NCI-H2171 (cell line): ENCODE data around the gene CALM1.

ENCODE experiments used
- DNase-seq: peaks from one replicate; lab custom pipeline; 2025; lab: John Stamatoyannopoulos, UW

CALM1 gene

DNA sequence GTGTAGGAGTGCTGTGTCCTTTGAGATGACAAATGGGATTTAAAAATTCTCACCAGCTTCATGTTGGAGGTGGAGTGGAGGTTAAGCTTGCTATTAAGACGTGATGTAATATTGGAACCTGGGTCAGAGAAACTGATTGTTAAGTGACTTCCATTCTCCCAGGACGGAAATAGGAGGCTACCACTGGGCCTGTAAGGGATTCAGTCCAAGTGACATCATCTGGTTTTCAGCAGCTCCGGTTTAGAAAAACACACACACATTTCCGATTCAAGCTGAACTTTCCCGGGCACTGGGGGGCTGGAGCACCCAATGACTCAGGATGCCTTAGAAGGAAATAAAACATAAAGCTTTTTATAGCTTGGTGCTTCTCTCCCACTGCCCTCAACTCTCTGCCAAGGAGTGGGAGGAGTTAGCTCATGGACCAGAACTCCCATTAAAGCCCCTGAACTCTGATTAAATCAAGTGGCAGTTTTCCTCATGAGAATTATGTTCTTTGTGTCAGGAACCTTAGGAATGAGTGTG lies 12.4 kb downstream of the CALM1 start:
- DNase-seq, result no peak

DNA sequence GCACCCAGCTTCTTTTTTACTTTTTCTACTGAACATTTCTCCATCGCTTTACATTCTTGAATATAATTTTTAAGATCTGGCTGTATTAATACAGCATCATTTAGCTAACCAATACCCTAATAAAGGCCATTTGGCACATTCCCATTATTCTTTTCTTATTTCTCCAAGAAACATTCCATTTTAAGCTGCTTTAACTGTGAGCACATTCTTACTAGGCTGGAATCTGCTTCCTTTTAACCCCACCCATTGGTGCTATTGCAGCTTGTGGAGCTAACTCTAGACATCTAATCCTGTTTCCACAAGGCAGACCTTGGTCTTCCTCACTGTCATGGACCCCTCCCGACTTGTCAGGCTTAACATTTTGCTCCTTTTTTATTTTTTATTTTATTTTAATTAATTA lies 15.2 kb downstream of the CALM1 start:
- DNase-seq, result no peak

DNA sequence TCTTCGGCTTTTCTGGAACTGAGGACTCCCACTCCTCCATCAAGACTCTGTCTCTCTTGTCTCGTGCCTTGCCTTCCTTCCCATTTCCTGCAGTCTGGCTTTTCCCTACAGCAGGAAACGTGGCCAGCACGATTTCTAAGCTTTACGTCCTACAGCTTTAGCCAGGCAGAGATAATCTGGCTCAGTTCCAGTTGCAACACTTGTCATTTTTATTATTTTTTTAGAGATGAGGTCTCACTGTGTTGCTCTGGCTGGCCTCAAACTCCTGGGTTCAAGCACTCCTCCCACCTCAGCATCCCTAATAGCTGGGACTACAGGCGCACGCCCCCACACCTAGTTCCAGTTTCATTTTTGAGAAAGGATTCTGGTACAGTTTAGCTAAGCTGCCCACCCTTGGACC lies 19.9 kb downstream of the CALM1 start:
- DNase-seq, result no peak

DNA sequence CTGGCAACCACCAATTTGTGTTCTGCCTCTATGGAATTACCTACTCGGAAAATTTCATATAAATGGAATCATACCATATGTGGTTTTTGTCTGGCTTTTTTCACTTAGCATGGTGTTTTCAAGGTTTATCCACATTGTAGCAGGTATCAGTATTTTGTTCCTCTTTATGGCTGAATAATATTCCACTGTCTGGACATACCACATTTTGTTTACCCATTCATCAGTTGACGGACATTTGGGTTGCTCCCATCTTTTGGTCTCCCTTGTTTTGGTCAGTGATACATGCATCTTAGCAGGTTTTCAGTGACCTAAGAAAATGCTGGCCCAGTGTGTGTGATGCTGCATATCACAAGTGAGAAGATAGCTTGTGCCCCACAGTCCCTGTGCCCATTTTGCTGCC lies 21.2 kb downstream of the CALM1 start:
- DNase-seq, result no peak

DNA sequence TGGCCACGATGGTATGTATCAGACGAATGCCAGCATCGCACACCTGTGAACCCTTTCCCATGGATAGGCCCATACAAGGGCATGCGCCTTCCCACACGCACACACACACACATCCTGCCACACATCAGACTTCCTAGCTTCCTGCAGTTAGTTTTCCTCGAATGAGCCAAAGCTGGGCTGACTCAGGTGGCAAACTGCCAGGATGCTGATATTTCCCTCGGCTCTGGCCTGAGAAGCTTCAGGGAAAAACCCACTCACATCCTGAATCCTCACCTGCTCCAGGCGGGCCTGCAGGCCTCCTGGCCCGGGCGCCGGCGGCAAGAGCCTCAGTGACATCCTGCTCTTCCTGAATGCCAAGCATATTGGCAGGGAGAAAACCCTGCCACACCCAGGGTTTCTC lies 22.4 kb downstream of the CALM1 start:
- peak; percentile 49 for DNase-seq

DNA sequence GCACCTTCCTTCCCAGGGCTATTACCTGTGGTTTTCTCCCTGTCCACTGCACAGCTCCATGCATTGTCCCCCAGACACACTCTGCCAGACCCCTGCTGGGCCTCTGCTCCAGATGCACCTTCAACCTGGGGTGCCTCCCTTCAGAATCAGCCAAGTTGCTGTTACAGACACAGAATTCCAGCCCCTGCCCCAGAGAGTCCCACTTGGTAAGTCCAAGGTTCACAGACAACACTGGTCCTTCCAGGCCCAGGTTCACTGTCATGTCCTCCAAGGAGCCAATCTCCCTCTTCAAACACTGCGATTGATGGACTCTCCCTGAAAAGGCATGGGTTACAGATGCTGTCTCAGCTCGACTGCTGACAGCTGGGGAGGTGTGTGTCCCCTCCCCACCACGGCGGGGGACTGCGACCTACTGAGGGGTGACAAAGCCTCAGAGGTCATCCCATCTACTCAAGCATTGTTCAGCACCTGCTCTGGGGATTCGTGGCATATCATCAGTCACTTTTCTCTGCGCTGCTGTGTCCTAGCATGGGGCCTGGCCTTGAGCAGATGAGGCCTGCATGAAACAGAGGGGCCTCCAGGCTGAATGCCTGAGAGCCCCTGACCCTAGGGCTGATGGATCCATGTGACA lies 24.3 kb downstream of the CALM1 start:
- no peak for DNase-seq

DNA sequence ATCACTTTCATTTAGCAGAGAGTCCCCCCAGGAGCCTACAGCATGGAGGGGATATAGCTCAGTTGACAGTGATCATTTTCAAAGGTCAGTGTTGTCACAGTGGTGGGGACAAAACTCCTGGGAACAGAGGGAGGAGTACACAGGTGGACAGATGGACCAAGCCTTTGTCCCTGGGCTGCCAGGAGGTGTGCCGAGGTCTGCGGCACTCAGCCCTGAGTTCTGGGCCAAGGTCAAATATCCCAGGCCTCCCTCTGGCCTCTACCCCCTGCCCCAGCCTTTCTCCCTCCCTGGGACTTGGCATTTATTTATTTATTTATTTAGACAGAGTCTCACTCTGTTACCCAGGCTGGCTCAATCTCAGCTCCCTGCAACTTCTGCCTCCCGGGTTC lies 24.8 kb downstream of the CALM1 start:
- DNase-seq, result no peak

DNA sequence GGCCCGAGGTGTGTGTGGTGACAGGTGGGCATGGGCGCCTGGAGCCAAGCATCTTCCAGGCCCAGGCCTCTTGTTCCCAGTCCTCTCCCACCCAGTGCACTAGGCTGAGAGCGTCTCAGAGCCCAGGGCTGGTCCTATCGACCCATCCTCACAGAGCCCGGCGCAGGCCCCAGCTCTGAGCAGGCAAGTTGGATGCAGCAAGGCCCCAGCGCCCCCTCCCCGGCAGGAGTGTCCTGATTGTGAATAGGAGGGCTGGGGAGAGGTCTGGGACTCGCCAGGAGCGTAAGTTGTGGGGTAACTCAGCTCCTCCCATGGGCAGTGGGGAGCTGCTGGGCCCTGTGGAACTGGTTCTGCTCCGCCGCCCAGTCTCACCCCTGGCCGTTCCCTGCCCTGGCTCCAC lies 26.3 kb downstream of the CALM1 start:
- DNase-seq, result no peak

DNA sequence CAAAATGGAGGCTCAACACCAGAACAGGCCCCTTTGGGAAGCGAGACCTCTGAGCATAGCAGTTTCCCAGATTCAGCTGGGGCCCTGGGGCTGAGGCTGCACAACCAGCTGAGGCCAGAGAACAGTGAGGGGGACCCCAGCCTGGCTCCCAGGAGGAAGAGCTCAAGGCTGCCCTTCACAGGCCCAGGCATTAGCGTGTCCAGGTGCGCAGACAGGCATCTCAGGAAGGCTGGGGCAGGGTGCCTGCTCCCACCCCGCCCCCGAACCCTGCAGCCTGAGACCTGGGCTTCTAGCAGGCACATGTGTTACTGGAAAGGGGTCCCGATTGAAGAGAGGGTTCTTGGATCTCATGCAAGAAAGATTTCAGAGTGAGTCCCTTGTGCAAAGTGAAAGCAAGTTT lies 27.2 kb downstream of the CALM1 start:
- no peak for DNase-seq

DNA sequence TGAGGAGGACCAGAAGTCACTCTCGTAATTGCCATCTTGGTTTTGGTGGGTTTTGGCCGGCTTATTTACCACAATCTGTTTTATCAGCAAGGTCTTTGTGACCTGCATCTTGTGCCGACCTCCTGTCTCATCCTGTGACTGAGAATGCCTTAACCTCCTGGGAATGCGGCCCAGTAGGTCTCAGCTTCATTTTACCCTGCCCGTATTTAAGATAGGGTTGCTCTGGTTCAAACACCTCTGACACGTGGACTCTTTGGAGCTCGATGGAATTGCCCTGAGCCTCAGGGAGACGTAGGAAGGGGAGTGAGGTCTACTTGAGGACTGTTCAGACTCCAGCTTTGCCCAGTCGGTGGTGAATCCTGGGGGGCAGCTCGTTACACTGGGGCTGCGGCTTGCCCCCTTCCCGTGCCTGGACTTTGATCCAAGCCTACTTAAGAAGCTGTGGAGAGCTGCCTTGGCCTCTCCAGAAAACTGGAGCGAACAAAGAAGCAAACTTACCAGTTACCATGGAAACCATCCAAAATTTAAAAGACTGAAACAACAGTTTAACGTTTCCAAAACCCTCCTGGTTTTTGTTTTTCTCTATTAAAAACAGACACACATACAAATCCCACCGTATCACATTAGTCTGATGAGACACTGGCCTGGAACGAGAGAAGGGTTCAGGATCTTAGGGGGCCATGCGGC lies 28.0 kb downstream of the CALM1 start:
- no peak for DNase-seq

DNA sequence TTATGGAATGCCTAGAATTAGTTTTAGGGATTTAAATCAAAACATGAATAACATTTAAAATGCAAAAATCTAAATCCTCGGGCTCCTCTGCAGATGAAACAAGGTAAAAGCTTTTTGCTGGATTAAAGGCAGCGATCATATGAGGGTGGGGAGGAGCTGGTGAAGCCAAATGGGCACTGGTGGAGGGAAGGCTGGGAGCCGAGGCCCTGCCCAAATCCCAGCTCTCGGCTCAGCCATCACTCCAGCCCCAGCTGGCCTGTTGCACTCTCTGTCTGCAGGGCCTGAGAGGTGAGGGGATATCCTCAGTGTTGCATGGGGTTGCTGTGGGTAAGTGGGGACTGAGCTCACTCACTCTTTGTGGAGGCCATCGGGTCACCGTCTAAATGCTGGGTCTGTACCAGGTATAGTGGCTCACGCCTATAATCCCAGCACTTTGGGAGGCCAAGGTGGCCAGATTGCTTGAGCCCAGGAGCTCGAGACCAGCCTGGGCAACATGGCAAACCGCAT lies 28.6 kb downstream of the CALM1 start:
- no peak for DNase-seq

DNA sequence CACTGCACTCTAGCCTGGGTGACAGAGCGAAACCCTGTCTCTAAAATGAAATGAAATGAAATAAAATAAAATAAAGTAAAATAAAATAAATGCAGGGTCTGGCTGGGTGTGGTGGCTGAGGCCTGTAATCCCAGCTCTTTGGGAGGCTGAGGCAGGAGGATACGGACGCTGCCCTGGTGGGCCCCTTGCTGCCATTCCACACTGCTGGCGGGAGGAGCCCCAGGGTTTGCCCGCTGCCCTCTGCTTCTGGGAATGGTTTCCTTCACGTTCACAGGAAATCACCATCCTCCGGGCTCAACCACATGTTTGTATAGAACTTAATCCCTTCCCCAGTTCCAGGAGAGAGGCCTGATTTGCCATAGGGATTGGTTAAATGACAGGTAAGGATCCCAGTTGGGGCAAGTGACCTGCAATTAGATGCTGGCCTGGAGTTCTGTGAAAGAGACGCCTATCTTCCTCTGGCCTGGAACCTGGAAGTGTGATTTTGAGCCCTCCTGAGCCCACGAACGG lies 29.3 kb downstream of the CALM1 start:
- DNase-seq, result no peak

DNA sequence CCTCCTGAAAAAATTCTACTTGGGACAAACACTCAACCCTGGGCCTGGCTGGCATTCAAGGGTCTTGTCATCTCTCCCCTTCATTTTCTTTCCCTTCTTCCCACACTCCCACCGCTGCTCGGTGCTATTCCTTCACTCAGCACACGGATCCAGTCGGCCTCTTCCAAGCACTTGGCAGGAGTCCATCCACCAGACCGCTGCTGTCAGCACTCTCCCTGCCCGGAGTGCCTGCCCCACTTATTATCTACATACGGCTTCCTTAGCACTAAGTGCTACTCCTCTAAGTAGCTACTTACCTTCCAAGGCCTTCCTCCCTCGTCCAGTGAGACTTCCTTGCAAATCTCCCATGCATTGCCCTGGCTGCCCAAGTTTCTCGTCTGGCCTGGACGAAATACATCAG lies 29.8 kb downstream of the CALM1 start:
- no peak for DNase-seq

DNA sequence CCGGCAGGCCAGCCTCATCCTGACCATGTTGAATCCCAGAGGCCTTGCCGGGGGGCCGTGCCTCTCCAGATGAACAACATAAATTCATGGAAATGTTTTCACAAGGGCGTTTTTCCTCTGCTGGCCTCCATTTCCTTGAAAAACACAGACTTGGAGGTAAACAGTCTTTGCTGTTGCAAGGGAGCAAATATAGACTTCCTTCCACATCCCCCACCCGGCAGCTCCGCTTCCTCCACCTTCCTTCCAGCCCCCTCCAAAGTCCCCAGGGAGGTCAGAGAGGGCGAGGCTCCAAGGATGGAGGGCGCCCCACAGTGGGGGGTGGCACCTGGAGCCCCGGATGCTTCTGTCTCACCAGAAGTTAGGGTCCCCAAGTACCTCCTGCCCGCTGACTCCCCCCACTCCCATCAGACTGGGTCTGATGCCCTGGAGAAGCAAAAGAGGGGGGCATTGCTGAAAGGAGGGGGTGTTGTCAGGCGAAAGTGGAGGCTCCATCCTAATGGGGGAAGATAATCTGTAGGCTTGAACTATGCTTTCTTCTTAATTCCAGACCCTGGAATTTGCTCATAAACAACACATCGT lies 31.1 kb downstream of the CALM1 start:
- peak; percentile 51 for DNase-seq

DNA sequence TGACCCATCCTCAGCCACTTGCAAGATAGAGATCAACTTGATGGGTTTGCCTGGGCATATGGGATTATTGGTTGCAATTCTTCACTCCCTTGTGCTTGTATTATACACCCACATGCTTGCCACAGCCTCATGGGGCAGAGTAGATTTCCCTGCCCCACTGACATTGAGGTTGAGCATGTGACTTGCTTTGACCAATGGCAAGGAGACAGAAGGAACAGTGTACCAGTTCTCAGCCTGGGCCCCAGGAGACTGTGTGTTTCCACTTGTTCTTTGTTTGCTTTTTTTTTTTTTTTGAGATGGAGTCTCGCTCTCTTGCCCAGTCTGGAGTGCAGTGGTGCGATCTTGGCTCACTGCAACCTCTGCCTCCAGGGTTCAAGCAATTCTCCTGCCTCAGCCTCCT lies 31.8 kb downstream of the CALM1 start:
- DNase-seq, result peak; percentile 40

DNA sequence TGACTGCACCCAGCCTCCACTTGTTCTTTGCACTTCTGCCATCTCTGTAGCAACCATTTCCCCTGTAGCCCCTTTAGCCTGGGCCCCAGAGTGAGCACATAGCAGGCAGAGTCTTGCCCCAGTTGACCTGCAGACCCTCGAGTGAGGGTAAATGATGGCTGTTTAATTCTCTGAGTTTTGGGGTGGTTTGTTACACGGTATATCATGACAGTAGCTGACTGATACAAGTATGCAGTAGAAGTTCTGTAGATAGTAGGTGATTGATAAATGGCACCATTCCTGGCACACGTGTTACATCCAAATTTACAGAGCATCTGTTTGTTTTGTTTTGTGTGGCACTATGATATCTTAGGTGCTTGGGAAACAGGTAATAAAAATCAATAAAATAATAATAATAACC lies 32.4 kb downstream of the CALM1 start:
- DNase-seq, result no peak

DNA sequence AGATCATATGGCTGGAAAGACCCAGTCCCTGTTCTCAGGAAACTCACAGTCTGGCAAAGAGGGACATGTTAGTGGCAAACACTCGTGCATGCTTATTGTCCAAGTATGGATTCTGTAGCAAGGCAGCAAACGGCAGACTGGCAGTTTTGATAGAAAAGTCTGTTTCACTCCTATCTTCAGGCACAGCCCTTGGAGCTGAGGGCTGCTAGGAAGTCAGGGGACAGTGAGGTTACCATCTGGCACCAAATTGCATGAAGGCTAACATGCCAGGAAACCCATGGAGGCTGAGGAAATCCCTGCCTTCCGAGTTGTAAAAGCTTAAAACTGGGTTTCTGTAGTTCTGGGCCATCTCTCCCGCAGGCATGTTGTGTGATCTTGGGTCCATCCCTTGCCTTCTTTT lies 32.9 kb downstream of the CALM1 start:
- DNase-seq, result peak; percentile 48

DNA sequence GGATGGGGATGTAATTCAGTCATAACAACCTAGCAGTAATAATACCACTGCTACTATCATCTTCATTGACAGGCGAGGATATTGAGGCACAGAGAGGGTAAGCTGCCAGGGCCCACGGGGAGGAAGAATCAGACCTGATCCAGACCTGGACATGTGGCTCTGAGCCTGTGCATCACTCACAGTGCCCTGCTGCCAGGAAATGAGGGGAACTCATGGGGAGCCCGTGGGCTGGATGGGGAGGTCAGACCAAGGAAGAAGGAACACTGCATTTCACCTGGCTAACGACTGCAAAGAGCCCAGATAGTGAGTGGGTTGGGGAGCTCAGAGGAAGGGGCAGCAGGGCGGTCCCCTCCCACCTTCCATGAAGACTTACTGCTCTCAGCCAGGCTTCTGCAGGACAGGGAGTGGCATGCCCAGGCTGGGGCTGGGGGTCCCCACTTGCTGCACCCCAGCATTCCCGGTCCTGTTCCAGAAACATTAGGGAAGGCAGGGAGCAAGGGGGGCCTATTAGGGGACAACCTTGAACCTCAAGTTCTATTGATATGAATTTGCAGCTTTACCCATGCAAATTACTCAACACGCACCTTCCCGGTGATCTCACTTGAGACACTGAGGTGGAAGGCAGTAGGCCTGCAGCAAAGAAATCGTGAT lies 37.7 kb downstream of the CALM1 start:
- no peak for DNase-seq

DNA sequence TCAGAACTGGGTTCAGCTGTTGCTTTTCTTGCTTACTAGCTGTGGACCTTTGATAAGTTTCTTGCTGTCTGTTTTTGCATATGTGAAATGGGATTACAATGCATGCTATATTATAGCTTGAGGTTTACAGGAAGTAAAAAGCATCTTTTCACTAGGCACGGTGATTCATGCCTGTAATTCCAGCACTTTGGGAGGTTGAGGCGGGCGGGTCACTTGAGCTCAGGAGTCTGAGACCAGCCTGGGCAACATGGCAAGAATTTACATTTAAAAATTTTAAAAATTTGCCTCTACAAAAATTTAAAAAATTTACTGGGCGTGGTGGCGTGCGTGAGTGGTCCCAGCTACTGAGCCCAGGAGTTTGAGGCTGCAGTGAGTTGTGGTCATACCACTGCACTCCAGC lies 42.0 kb downstream of the CALM1 start:
- no peak for DNase-seq

DNA sequence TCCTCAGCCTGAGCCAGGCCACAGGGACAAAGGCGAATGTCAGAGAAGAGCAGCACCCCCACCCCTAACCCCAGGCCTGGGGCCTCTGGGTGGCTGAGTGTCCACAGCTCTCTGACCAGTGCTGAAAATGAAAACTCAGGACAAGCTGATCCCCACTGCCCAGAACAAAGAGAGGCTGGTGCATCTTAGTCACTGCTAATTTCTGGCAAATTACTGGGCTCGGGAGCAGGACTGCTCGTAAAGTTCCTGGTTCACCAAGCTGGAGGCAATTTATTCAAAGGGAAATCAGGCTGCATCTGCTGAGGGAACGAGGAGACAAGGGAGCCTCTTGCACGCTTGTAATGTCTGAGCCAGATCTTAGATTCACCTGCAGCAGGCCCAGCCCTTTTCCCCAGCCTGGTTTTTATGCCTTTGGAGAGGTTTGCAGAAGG lies 43.2 kb downstream of the CALM1 start:
- no peak for DNase-seq

DNA sequence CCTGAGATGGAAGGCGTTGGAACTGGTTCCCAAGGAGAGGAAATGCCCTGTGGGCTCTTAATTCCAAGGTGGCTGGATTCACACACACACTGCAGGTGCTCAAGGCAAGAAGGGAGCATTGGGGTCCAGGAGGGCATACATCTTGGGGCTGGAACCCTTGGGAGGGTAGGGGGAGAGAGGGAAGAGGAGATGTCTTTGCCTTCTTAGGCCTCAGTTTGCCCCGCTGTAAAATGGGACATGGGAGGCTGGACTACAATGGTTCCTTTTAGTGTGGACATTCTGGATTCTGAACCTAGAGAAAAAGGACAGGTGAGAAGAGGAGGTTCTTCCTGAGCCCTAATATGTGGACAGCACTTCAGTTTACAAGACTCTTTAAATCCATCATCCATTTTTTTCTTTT lies 43.8 kb downstream of the CALM1 start:
- DNase-seq, result no peak

DNA sequence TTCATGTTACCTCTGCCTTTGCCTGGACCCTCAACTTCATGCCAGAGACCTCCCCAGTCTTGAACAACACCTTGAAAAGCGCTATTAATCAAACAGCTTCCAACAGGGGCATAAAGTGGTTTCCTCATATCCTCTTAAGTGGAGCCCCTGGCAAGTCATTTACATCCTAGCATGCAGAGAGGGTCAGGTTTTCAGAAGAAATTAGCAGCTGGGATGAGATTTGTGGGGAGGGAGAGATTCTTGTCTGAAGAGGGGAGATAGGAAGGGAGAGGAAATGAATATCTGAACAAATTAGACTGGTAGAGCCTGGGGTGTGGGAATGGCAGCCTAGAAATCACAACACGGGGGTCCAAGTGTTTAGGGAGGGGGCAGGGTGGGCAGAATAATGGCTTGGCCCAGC lies 45.6 kb downstream of the CALM1 start:
- no peak for DNase-seq
